Inflammatory macrophage treated with lipopolysaccharide for 1 hour (primary cell): Measurements from ENCODE around the gene MAST2.
A peak's percentile ranks its signal among the peaks of the same experiment; 100 is the strongest.
"Not testable (repeated sequence)": the region's sequence is repeated elsewhere in the genome, so short reads cannot be mapped to it uniquely, and the experiment has no call there.

Experiments
- DNase-seq, 2 donors: peaks; one replicate each; pipeline ENCODE4 v3.0.0-alpha.2; 2020 to 2022

MAST2 gene

DNA sequence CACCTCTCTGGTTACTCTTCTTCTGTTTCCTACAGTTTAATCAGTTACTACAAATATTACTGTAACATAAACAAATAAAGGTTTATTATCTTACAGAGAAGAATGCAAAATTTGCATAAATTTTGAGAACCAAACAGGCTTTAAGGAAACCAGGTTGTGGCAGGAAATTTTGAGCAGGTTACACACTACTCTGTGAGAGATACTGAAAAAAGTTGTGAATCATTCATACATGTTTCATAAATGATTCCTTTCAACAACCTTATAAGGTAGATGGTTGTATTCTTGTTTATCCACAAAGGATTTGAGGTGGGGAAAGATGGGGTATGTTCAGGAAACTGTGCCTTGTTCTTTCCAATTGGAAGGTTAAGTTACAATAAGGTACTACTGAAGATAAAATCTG is 58.6 kb downstream of the MAST2 start:
- no peak for DNase-seq

GRCh38 chr1:45863218-45863617 is 59.8 kb downstream of the MAST2 start:
- no peak for DNase-seq

DNA sequence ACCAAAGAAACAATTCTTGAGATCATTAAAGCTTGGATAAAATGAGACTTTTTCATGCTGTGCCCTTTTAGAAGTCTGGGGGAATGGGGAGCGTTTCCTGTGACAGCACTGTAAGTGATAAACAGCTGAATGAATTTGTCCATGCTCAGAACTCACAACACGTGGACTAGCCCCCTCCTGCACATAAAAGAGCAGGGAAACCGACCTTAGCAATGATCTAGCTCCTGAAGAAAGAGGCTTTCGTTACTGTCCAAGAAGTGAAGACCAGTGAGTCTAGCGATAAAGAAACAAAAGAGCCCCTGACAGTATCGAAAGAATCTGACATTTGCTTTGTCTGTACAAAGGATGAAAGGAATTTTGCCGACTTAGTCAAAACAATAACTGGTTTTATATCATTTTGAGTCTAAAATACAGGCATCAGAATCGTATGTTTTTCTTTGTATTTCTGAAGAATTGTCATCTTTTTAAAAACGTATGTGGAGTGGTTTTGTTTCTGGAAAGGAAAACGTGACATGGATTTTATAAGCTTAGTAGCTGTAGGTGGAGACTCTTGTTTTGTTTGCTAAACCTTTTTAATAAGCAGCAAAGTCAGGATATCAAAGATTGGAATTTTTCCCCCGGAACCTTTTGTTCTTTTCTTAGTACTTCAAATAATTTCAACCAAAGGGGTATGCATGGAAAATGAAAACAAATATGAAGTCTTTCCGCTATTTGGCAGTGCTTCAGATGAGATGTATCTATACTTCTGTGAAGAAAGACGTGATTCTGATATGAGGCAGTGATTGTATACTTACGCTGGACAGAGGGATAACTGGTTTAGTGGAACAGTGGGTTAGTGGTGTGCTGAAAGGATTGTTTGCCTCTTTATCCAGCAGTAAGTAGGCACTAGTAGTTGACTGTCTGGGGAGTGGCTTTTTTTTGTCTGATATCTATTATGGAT is 61.0 kb downstream of the MAST2 start:
- DNase-seq, result no peak

- no peak for DNase-seq
Measured at GRCh38 chr1:45867697-45868348, 64.4 kb downstream of the MAST2 start.

- DNase-seq, result no peak
Measured at GRCh38 chr1:45868861-45869260, 65.4 kb downstream of the MAST2 start.

DNA sequence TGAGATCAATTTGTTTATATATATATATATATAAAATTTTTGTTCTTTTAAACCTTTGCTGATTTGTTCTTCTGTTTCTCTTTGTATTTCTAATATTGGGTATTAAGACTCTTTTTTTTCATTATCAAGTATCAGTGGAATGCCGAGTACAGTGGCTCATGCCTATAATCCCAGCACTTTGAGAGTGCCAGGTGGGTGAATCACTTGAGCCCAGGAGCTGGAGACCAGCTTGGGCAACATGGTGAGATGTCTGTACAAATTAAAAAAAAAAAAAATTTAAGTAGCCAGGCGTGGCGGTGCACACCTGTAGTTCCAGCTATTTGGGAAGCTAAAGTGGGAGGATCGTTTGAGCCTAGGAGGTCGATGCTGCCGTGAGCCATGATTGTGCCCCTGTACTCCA is 67.1 kb downstream of the MAST2 start:
- DNase-seq, result no peak

- DNase-seq, result not testable (repeated sequence)
Measured at GRCh38 chr1:45872173-45872801, 68.9 kb downstream of the MAST2 start.

DNA sequence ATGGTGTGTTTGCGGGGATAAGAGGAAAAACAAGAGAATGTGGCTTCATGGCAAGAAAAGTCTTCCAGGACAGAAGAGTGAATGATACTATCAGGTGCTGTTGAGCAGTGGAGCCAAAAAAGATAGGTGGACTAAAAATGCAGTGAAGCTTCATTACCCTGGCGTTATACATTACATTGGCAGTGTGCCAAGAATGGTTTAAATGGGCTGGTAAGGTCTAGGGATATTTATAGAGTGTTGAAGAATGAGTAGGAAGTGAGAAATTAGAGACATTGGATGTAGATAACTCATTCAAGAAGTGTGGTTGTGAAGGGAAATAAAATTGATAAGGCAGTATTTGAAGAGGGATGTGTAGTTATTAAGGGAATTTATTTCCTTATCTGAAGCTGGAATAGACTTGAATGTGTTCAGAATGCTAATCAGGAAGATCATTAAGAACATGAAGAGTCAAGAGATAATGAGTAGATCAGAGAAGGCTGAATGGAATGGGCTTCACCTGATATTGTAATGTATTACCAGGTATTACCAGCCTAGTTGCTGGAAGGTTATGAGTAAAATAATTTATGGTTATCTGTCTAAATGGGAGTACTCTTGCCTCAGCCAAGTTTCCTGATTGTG is 72.7 kb downstream of the MAST2 start:
- no peak for DNase-seq

- DNase-seq, result no peak
Measured at GRCh38 chr1:45877264-45877663, 73.9 kb downstream of the MAST2 start.

GRCh38 chr1:45879885-45880598 is 76.6 kb downstream of the MAST2 start:
- DNase-seq, result peak; percentile 41 to 50

- no peak for DNase-seq
Measured at GRCh38 chr1:45880930-45881329, 77.5 kb downstream of the MAST2 start.

GRCh38 chr1:45883658-45884057 is 80.2 kb downstream of the MAST2 start:
- no peak for DNase-seq

DNA sequence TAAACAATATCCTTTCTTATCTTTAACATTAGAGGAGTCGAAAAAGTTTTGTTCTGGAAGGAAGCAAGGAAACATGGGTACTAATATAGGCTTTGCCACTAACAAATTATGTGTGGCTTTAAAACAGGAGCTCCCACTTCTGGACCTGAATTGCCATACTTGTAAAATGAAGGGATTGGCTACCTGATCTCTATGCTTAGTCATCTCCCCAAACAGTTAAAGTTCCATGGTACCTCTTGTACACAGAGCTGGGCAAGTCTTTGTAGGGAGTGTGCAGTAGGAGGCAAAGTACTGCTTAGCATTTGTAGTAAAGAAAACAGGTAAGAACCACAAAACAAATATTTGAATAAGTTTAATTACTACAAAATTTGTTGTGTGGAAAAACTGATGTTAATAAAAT is 81.3 kb downstream of the MAST2 start:
- DNase-seq, result no peak

- no peak for DNase-seq
Measured at GRCh38 chr1:45886229-45886628, 82.8 kb downstream of the MAST2 start.

DNA sequence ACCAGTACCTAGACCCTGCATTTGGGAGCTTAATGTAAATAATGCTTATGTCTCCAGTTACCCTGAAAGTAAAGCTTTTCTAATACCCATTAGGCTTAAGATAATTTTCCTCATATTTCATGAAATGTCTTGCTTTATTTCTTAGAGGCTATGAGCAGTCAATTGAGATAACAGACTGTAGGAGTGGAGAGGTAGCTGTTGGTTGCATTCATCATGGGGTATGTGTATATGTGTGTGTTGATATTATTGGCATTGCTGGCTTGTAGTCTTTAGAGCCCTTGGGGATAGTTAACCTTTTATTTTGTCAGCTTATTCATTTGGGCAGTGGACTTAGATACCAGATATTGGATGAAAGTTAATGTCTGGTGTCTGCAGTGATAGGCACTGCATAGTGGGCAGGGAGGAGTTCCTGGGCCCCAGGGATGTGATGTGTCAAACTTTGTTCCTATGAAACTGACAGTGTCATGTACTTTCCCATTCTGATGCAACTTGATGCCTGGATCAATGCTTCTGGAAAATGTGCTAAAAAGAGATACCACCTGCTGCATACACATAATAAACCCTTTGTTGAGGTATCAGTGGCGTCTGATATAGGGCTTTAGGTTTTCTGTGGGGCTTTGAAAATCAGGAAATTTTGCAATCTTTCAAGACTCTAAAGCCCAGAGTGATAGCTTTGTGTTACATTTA is 83.9 kb downstream of the MAST2 start:
- DNase-seq, result peak in 1 of 2 donors; percentile 2

DNA sequence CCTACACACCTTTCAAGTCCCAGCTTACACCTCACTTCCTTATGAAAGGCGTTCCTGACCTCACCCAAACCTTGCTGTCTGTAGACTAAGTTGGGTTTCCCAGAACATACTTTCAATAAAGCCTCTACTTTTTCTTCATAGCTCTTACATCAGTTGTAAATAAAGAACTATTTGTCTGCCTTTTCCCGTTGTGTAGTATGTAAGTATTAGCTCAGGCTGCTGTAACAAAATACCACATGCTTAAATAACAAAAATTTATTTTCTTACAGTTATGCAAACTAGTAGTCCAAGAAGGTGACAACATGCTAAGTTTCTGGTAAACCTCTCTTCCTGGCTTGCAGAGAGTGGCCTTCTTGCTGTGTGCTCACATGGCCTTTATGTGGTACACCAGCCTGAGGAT is 86.7 kb downstream of the MAST2 start:
- DNase-seq, result no peak

GRCh38 chr1:45891087-45891486 is 87.7 kb downstream of the MAST2 start:
- DNase-seq, result no peak

DNA sequence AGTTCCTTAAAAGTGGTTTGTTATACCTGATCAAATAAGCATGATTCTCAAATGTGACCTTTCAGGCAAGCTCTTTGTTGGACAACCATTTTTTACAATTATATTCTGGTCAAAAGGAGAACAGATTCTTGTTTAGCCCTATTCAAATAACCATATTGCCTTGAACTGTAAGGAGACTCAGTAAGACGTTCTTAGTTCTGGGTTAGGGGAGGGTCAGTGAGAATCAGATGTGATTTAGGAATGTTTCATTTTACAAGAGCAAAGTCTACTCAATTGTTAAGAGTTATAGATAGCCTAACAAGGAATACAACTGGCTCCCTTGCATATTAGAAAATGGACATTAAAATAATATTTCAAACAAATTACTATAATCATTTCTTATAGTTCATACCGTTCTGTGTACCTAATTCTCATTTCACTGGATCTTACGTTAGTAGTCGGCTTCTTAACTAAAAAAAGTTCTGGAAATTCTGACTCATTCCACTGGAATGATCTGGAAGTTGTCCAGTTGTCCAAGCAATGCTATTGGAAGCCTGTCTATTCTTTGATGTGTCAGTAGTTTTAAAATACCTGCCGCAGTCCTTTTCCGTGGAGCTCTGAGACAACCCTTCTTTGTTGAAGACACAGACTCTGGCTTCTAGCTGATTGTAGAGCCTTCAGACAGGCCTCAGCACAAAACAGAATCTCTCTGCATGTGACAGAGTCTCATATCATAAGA is 88.8 kb downstream of the MAST2 start:
- no peak for DNase-seq

DNA sequence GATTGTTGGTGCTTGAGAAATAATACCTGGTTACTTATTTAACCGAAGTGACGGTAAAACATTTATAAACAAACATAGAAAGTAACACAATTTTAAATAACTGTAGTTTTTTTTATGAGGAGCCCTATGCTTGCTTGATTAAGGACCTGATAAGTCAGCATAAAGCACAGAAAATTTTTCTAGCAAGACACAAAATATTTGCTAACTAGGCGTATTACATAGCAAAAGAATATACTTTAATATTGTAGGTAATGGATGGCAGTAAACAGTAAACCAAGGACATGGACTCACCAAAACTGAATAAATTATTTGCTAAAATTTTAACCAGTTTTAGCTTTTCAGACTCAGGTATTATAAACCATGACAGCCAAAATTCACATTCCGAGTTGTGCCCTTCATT is 90.9 kb downstream of the MAST2 start:
- DNase-seq, result no peak

GRCh38 chr1:45894921-45895320 is 91.5 kb downstream of the MAST2 start:
- no peak for DNase-seq

GRCh38 chr1:45895406-45895805 is 92.0 kb downstream of the MAST2 start:
- DNase-seq, result no peak
